ENCODE measurements around the gene IFFO2.

GRCh38 chr1:18883636-18884418, 72.6 kb downstream of the IFFO2 start:
- TF ChIP-seq CTCF (IDR thresholded peaks at IDR 0.05; ENCODE audit: insufficient read depth, low read depth, low read length) = peak; percentile 84
- no peak for TF ChIP-seq EZH2 (IDR thresholded peaks at IDR 0.05; ENCODE audit: insufficient read depth, low read length)

Data from astrocyte (in vitro differentiated cells and primary cell).